CD4-positive, CD25-positive, alpha-beta regulatory T cell (primary cell): Measurements from ENCODE around the gene TXNIP. TPM values are rescaled to one million over a fixed set of nuclear protein-coding genes. Genes with fewer than 3 reads are reported as not detected.

Source experiments
- ATAC-seq, 2 donors: fragments of 150-1000 bp; cut with Tn5 transposase; one replicate each; pipeline ENCODE4 v1.10.0; 2021; ENCODE audit warnings: low read depth in 2 of 2, moderate number of reproducible peaks in 2 of 2, moderate library complexity in 1 of 2
- DNase-seq, 3 donors: peaks; one replicate each; pipeline versions ENCODE4 v3.0.0 to v3.0.0-alpha.2; 2012 to 2022; ENCODE audit warnings: mixed read lengths in 1 of 3
- H3K27ac ChIP-seq: one replicate; pipeline ENCODE4 v1.7.0; 2013; ENCODE audit warnings: mild to moderate bottlenecking, low read length; ENCODE audit not compliant: insufficient read depth, poor library complexity, severe bottlenecking
- H3K27me3 ChIP-seq: one replicate; pipeline ENCODE4 v1.7.0; 2013; ENCODE audit warnings: low read length; ENCODE audit not compliant: control insufficient read depth, insufficient read depth
- H3K36me3 ChIP-seq: one replicate; pipeline ENCODE4 v1.7.0; 2013; ENCODE audit warnings: mild to moderate bottlenecking, low read length, moderate library complexity; ENCODE audit not compliant: control insufficient read depth, insufficient read depth
- H3K4me1 ChIP-seq: 2 replicates; pipeline ENCODE4 v1.7.0; 2013; ENCODE audit warnings: mild to moderate bottlenecking, low read length; ENCODE audit not compliant: insufficient read depth, control insufficient read depth, poor library complexity, severe bottlenecking
- H3K4me3 ChIP-seq: one replicate; pipeline ENCODE4 v1.7.0; 2013; ENCODE audit warnings: low read depth, mild to moderate bottlenecking, low read length, moderate library complexity
- H3K9me3 ChIP-seq, 2 experiments: 1 replicate in 1 of 2; 2 replicates in 1 of 2; pipeline ENCODE4 v1.7.0; 2013; ENCODE audit warnings: low read length in 2 of 2, mild to moderate bottlenecking in 1 of 2, moderate library complexity in 1 of 2; ENCODE audit not compliant: control insufficient read depth in 2 of 2
- H3K27ac Mint-ChIP-seq, 3 donors: one replicate each; pipeline ENCODE4 v1.8.0; 2020 to 2022; ENCODE audit warnings: mild to moderate bottlenecking in 3 of 3, mixed read lengths in 3 of 3, moderate library complexity in 2 of 3
- H3K27me3 Mint-ChIP-seq: one replicate; pipeline ENCODE4 v1.8.0; 2022; ENCODE audit warnings: mild to moderate bottlenecking, mixed read lengths
- H3K36me3 Mint-ChIP-seq: one replicate; pipeline ENCODE4 v1.8.0; 2020; ENCODE audit warnings: mixed read lengths
- H3K4me1 Mint-ChIP-seq, 4 donors: one replicate each; pipeline ENCODE4 v1.8.0; 2020 to 2022; ENCODE audit warnings: mixed read lengths in 4 of 4, mild to moderate bottlenecking in 1 of 4
- H3K4me3 Mint-ChIP-seq, 4 donors: one replicate each; pipeline ENCODE4 v1.8.0; 2020 to 2022; ENCODE audit warnings: mild to moderate bottlenecking in 4 of 4, mixed read lengths in 4 of 4, moderate library complexity in 3 of 4
- H3K9me3 Mint-ChIP-seq, 7 donors: one replicate each; pipeline ENCODE4 v1.8.0; 2020 to 2022; ENCODE audit warnings: mixed read lengths in 7 of 7, mild to moderate bottlenecking in 3 of 7, moderate library complexity in 2 of 7
- polyA plus RNA-seq, 4 donors: library from polyadenylated mRNA; unstranded; fragments of 300-500 nt; fragmentation: Illumina TruSeq; gene quantifications; one replicate each; pipeline ENCODE4 v1.2.3, GENCODE V29; 2021
- total RNA-seq: library from RNA; stranded (reverse); gene quantifications from one replicate; pipeline ENCODE4 v1.2.3, GENCODE V29; 2022

The TXNIP gene
- total and polyA plus RNA-seq, 5 donors from 2014 or later, result 1,496 to 4,955 (median 2,877) TPM

DNA sequence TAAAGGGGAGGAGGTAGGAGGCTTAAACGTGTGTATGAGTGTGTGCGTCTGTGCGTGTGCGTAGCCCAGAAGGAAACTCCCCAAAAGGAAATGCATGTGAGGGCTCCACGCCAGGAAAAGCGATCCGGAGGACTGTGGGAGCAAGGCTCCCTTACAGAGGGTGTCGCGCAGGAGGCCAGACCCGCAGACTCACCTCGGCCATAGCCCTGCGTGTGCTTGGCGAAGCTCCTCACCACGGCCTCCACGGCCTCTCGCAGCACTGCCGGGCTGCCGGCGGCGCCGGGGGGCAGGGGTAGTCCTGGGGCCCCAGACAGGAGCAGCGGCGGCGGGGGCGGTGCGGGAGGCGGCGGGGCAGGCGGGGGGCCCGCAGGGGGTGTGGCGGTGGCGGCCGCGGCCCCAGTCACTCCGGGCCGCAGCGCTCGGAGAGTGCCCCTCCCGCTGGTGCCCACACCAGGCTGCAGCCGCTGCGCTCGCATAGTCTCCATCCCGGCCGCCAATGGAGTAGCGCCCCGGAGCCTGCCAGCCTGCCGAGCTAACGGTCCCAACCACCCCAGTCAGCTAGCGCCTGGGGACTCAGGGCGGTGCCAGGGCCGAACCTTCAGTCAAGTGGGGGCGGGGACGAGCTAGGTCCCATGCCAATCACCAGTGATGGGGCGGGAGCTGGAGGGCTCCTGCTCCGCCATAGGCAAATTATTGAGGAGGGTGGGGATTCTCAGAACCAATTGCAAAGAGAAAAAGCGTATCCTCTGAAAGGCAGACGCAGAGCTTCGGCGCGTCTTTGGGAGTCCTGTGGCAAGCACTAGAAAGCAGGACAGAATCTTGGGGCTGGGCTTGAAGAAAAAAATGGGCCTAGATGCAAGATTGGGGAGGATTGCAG lies 38.7 kb downstream of the TXNIP start, which contains the start of gene LIX1L:
LIX1L (minus strand) TSS at position 575 of the 877 bp plus-strand sequence; CDS start at position 485, 90 bp downstream.
- Mint-ChIP-seq H3K4me3 (peak within 1 kb of the TSS; percentile 96 to 100 (median 96)), H3K27me3 (no peaks in the 10 kb centered on the region), H3K36me3 (peaks cover 6% of the 10 kb centered on the region), H3K9me3 (no peaks in the 10 kb centered on the region), H3K27ac (peak within 1 kb of the TSS; percentile 91 to 96 (median 94)), H3K4me1 (peaks cover 27 to 77% (median 64%) of the 10 kb centered on the region in 4 donors)
- Histone ChIP-seq H3K9me3 (no peaks in the 10 kb centered on the region), H3K27me3 (no peaks in the 10 kb centered on the region), H3K4me3 (peak within 1 kb of the TSS; percentile 93), H3K36me3 (peaks cover 2% of the 10 kb centered on the region), H3K27ac (peak within 1 kb of the TSS; percentile 85), H3K4me1 (peaks cover 74% of the 10 kb centered on the region)
- ATAC-seq (peak; percentile 91 to 92), DNase-seq (peak; percentile 93 to 98 (median 94))

GRCh38 chr1:145956781-145957442 lies 39.5 kb downstream of the TXNIP start:
- Mint-ChIP-seq H3K27me3 (no peaks in the 10 kb centered on the region), H3K4me3 (peak overlapping the region; percentile 96 to 100 (median 96)), H3K36me3 (peaks cover 10% of the 10 kb centered on the region), H3K9me3 (no peaks in the 10 kb centered on the region), H3K4me1 (peaks cover 32 to 76% (median 64%) of the 10 kb centered on the region in 4 donors), H3K27ac (peak overlapping the region; percentile 85 to 96 (median 91))
- no peak for ATAC-seq
- peak in 2 of 3 donors; percentile 19 to 64 for DNase-seq
- Histone ChIP-seq H3K36me3 (peaks cover 5% of the 10 kb centered on the region), H3K4me1 (peaks cover 68% of the 10 kb centered on the region), H3K27me3 (no peaks in the 10 kb centered on the region), H3K27ac (peak overlapping the region; percentile 85), H3K9me3 (no peaks in the 10 kb centered on the region), H3K4me3 (peak overlapping the region; percentile 93)

DNA sequence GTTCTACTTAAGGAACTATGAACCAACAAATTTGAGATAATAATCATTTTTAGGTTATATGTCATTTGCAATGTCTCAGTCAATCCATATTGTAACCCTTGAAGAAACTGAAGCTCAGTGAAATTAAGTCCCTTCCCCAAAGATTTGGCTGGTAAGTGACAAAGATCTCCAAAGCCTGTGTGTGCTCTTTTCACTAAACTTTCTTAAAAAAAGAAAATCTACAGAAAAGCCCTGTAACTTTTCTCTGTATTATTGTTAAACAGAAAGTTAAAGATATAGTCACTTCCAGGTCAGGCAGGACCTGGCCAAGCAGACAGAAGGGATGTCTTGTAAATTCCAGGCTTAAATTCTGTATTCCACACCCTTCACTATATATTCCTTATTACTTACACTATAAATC lies 40.0 kb downstream of the TXNIP start:
- H3K9me3 Mint-ChIP-seq, result no peaks in the 10 kb centered on the region
- Histone ChIP-seq H3K4me3 (peak overlapping the region; percentile 93), H3K9me3 (no peaks in the 10 kb centered on the region), H3K27me3 (no peaks in the 10 kb centered on the region), H3K4me1 (peaks cover 67% of the 10 kb centered on the region), H3K27ac (peak overlapping the region; percentile 85), H3K36me3 (peaks cover 9% of the 10 kb centered on the region)
- DNase-seq (no peak), ATAC-seq (no peak)
- H3K36me3 Mint-ChIP-seq, result peaks cover 15% of the 10 kb centered on the region
- H3K4me3 Mint-ChIP-seq, result peak overlapping the region; percentile 96 to 100 (median 96)
- H3K27me3 Mint-ChIP-seq, result no peaks in the 10 kb centered on the region
- peak overlapping the region in 2 of 3 donors; percentile 85 to 91 for H3K27ac Mint-ChIP-seq
- H3K4me1 Mint-ChIP-seq, result peaks cover 37 to 76% (median 66%) of the 10 kb centered on the region in 4 donors

- Histone ChIP-seq H3K4me3 (peak overlapping the region; percentile 93), H3K36me3 (peaks cover 12% of the 10 kb centered on the region), H3K4me1 (peaks cover 63% of the 10 kb centered on the region), H3K27ac (no peak overlapping the region), H3K27me3 (no peaks in the 10 kb centered on the region), H3K9me3 (no peaks in the 10 kb centered on the region)
- no peaks in the 10 kb centered on the region for H3K27me3 Mint-ChIP-seq
- H3K9me3 Mint-ChIP-seq, result no peaks in the 10 kb centered on the region
- H3K36me3 Mint-ChIP-seq, result peaks cover 18% of the 10 kb centered on the region
- no peak for ATAC-seq
- H3K4me3 Mint-ChIP-seq, result peak overlapping the region; percentile 96 to 100 (median 96)
- H3K27ac Mint-ChIP-seq, result peak overlapping the region in 1 of 3 donors; percentile 52
- H3K4me1 Mint-ChIP-seq, result peaks cover 37 to 85% (median 67%) of the 10 kb centered on the region in 4 donors
- no peak for DNase-seq
Observed at GRCh38 chr1:145955436-145955835, 40.9 kb downstream of the TXNIP start.

GRCh38 chr1:145953861-145954260 lies 42.5 kb downstream of the TXNIP start:
- H3K4me3 Mint-ChIP-seq, result peak overlapping the region; percentile 36 to 96 (median 57)
- H3K36me3 Mint-ChIP-seq, result peaks cover 24% of the 10 kb centered on the region
- no peak for DNase-seq
- H3K27me3 Mint-ChIP-seq, result no peaks in the 10 kb centered on the region
- peaks cover 43 to 86% (median 69%) of the 10 kb centered on the region in 4 donors for H3K4me1 Mint-ChIP-seq
- H3K4me1 ChIP-seq, result peaks cover 57% of the 10 kb centered on the region
- H3K36me3 ChIP-seq, result peaks cover 16% of the 10 kb centered on the region
- peak overlapping the region in 2 of 3 donors; percentile 39 to 42 for H3K27ac Mint-ChIP-seq
- ATAC-seq, result no peak
- no peaks in the 10 kb centered on the region for H3K9me3 Mint-ChIP-seq
- H3K9me3 ChIP-seq, result no peaks in the 10 kb centered on the region
- no peaks in the 10 kb centered on the region for H3K27me3 ChIP-seq
- H3K27ac ChIP-seq, result no peak overlapping the region
- no peak overlapping the region for H3K4me3 ChIP-seq

DNA sequence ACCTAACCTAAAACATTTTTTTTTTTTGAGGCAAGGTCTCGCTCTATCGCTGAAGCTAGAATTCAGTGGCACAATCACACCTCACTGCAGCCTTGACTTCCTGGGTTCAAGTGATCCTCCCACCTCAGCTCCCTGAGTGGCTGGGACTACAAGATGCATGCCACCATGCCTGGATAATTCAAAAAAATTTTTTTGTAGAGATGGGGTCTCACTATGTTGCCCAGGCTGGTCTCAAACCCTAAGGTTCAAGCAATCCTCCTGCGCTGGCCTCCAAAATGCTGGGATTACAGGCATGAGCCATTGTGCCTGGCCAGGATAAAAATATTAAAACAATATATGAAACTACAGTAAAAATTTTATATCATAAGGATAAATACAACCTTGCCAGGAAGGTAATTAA lies 43.5 kb downstream of the TXNIP start:
- no peak for ATAC-seq
- Histone ChIP-seq H3K4me1 (peaks cover 48% of the 10 kb centered on the region), H3K4me3 (no peak overlapping the region), H3K9me3 (no peaks in the 10 kb centered on the region), H3K36me3 (peaks cover 19% of the 10 kb centered on the region), H3K27ac (no peak overlapping the region), H3K27me3 (no peaks in the 10 kb centered on the region)
- no peaks in the 10 kb centered on the region for H3K27me3 Mint-ChIP-seq
- DNase-seq, result no peak
- peaks cover 24% of the 10 kb centered on the region for H3K36me3 Mint-ChIP-seq
- no peak overlapping the region for H3K27ac Mint-ChIP-seq
- H3K9me3 Mint-ChIP-seq, result no peaks in the 10 kb centered on the region
- peaks cover 39 to 82% (median 65%) of the 10 kb centered on the region in 4 donors for H3K4me1 Mint-ChIP-seq
- no peak overlapping the region for H3K4me3 Mint-ChIP-seq

- Histone ChIP-seq H3K4me3 (no peak overlapping the region), H3K4me1 (peaks cover 40% of the 10 kb centered on the region), H3K27ac (no peak overlapping the region), H3K36me3 (peaks cover 25% of the 10 kb centered on the region), H3K27me3 (no peaks in the 10 kb centered on the region), H3K9me3 (no peaks in the 10 kb centered on the region)
- H3K4me1 Mint-ChIP-seq, result peaks cover 37 to 84% (median 63%) of the 10 kb centered on the region in 4 donors
- peak overlapping the region in 2 of 3 donors; percentile 45 to 56 for H3K27ac Mint-ChIP-seq
- ATAC-seq (no peak), DNase-seq (no peak)
- H3K27me3 Mint-ChIP-seq, result no peaks in the 10 kb centered on the region
- no peaks in the 10 kb centered on the region for H3K9me3 Mint-ChIP-seq
- peaks cover 24% of the 10 kb centered on the region for H3K36me3 Mint-ChIP-seq
- peak overlapping the region in 2 of 4 donors; percentile 22 to 66 for H3K4me3 Mint-ChIP-seq
Observed at GRCh38 chr1:145951526-145951925, 44.9 kb downstream of the TXNIP start.
